ENCODE results near the gene IL20RB. TPM values are rescaled to one million over a fixed set of nuclear protein-coding genes. Genes with fewer than 3 reads are reported as not detected.

The IL20RB gene
- total RNA-seq, 2 experiments from 2014 or later = 1.5 to 2.2 TPM

GRCh38 chr3:137026701-137027100 lies 68.9 kb downstream of the IL20RB start:
- Histone ChIP-seq H3K9me3 (ENCODE audit: control insufficient read depth in 1 of 2, insufficient read depth in 1 of 2, low read length in 2 of 2) (no peaks in the 10 kb centered on the region), H3K4me3 (ENCODE audit: low read length) (no peak overlapping the region), H3K27ac (ENCODE audit: low read depth in 1 of 2, low read length in 2 of 2) (no peak overlapping the region), H3K27me3 (ENCODE audit: control insufficient read depth in 1 of 2, insufficient read depth in 2 of 2, low read length in 2 of 2) (peaks cover under 1 to 5% of the 10 kb centered on the region in 2 experiments), H3K36me3 (ENCODE audit: insufficient read depth, low read length) (no peaks in the 10 kb centered on the region), H3K4me1 (ENCODE audit: insufficient read depth, low read length) (no peaks in the 10 kb centered on the region)
- no peak overlapping the region for H3K4me3 Mint-ChIP-seq
- ChIA-PET CTCF (no interaction called here), POLR2A (no interaction called here)
- intact Hi-C loops (cut with DNase I, micrococcal nuclease) = no loop called here
- no peak overlapping the region for H3K27ac Mint-ChIP-seq
- no peaks in the 10 kb centered on the region for H3K4me1 Mint-ChIP-seq (ENCODE audit: low read depth)
- DNase-seq = no peak
- TF ChIP-seq CTCF (IDR thresholded peaks at IDR 0.05) = no peak
- H3K9me3 Mint-ChIP-seq = no peaks in the 10 kb centered on the region
- H3K27me3 Mint-ChIP-seq = peaks cover 14% of the 10 kb centered on the region
- no peaks in the 10 kb centered on the region for H3K36me3 Mint-ChIP-seq (ENCODE audit: low read depth)
- ATAC-seq (ENCODE audit: poor library complexity) = no peak

- peak; percentile 52 to 85 (median 66) for DNase-seq
- Histone ChIP-seq H3K9me3 (ENCODE audit: control insufficient read depth in 1 of 2, insufficient read depth in 1 of 2, low read length in 2 of 2) (no peaks in the 10 kb centered on the region), H3K27me3 (ENCODE audit: control insufficient read depth in 1 of 2, insufficient read depth in 2 of 2, low read length in 2 of 2) (peaks cover 5 to 20% of the 10 kb centered on the region in 2 experiments), H3K4me3 (ENCODE audit: low read length) (peak overlapping the region; percentile 28), H3K4me1 (ENCODE audit: insufficient read depth, low read length) (peaks cover 8% of the 10 kb centered on the region), H3K27ac (ENCODE audit: low read depth in 1 of 2, low read length in 2 of 2) (no peak overlapping the region), H3K36me3 (ENCODE audit: insufficient read depth, low read length) (no peaks in the 10 kb centered on the region)
- intact Hi-C loops (cut with DNase I, micrococcal nuclease) = loop anchor here (5.0 to 10.0 kb wide), 2 partner anchors 912 to 915 kb away; no protein-coding TSS in a partner anchor
- Mint-ChIP-seq H3K36me3 (ENCODE audit: low read depth) (no peaks in the 10 kb centered on the region), H3K27ac (no peak overlapping the region), H3K4me3 (peak overlapping the region; percentile 71), H3K27me3 (peaks cover 38% of the 10 kb centered on the region), H3K9me3 (no peaks in the 10 kb centered on the region), H3K4me1 (ENCODE audit: low read depth) (peaks cover 9% of the 10 kb centered on the region)
- CTCF ChIA-PET = interaction anchor here (0.6 to 2.0 kb wide), 15 partner anchors 10 to 956 kb away, joined by 3 to 11 read pairs (median 3); partner anchors contain the start of genes NCK1 and STAG1
- ATAC-seq (ENCODE audit: poor library complexity) = peak; percentile 81
- POLR2A ChIA-PET = interaction anchor here (0.6 to 1.7 kb wide), 3 partner anchors 9 to 360 kb away, joined by 3 to 6 read pairs (median 6); partner anchors contain the start of gene STAG1
- TF ChIP-seq CTCF (IDR thresholded peaks at IDR 0.05) = peak; percentile 99
These were observed 74.8 kb downstream of the IL20RB start for GRCh38 chr3:137032465-137033120.

- DNase-seq (no peak), ATAC-seq (ENCODE audit: poor library complexity) (no peak)
- Mint-ChIP-seq H3K9me3 (no peaks in the 10 kb centered on the region), H3K27ac (no peak overlapping the region), H3K27me3 (peaks cover 33% of the 10 kb centered on the region), H3K36me3 (ENCODE audit: low read depth) (no peaks in the 10 kb centered on the region), H3K4me3 (no peak overlapping the region), H3K4me1 (ENCODE audit: low read depth) (peaks cover 9% of the 10 kb centered on the region)
- ChIA-PET CTCF (no interaction called here), POLR2A (no interaction called here)
- TF ChIP-seq CTCF (IDR thresholded peaks at IDR 0.05) = no peak
- Histone ChIP-seq H3K27ac (ENCODE audit: low read depth in 1 of 2, low read length in 2 of 2) (no peak overlapping the region), H3K27me3 (ENCODE audit: control insufficient read depth in 1 of 2, insufficient read depth in 2 of 2, low read length in 2 of 2) (peaks cover 5 to 20% of the 10 kb centered on the region in 2 experiments), H3K36me3 (ENCODE audit: insufficient read depth, low read length) (no peaks in the 10 kb centered on the region), H3K9me3 (ENCODE audit: control insufficient read depth in 1 of 2, insufficient read depth in 1 of 2, low read length in 2 of 2) (no peaks in the 10 kb centered on the region), H3K4me1 (ENCODE audit: insufficient read depth, low read length) (peaks cover 8% of the 10 kb centered on the region), H3K4me3 (ENCODE audit: low read length) (no peak overlapping the region)
- intact Hi-C loops (cut with DNase I, micrococcal nuclease) = loop anchor here in 1 of 2 experiments (10.0 kb wide), 1 partner anchor 909 kb away; no protein-coding TSS in a partner anchor
These were observed 77.8 kb downstream of the IL20RB start for GRCh38 chr3:137035631-137036030.

All from CD4-positive, alpha-beta T cell (primary cell).